Measurements from ENCODE around the gene KSR1.

DNA sequence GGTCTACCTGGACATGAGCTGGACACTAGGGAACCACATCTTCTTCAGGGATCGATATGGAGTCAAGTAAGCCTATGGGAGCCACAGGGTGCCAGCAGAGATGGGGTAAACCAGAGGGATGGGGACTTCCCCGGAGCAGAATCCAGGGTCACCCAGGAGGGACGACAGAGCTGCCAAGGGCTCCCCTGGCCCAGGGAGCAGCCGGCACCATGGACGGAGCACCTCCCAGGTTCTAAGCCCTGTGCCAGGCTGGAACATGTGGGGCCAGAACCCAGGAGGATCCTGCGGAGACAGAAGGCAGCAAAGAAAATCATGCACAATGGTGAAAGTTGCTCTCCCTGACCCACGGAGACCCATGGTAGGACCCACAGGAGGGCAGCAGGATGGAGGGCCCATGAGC is 33.6 kb upstream of the KSR1 start:
- TF ChIP-seq FOXP2 (optimal IDR thresholded peaks at IDR 0.05; ENCODE audit: control extremely low read depth, extremely low read length, insufficient read depth) (no peak), POLR2AphosphoS5 (IDR thresholded peaks at IDR 0.05; ENCODE audit: borderline replicate concordance, low read depth, low read length) (no peak), EZH2 (IDR thresholded peaks at IDR 0.05) (no peak)
